ENCODE results near the gene CTSL.

Gene CTSL

DNA sequence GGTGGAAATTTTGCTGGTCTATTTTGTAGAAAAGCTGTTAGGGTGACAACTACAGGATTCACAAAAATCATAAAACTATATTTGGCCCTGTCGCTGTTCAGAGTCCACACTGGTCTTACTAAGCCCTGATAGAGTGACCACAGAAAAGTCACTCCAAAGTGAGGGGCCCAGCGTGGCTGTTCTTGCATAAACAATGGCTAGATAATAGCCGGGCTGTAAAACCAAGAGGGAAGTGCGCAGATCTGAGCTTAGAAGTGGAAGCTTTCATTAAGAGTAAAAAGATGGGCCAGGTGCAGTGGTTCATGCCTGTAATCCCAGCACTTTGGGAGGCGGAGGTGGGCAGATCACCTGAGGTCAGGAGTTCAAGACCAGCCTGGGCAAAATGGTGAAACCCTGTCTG is 15.5 kb upstream of the CTSL start:
- Histone ChIP-seq H3K27ac (ENCODE audit: insufficient read depth, low read depth, low read length, poor library complexity, severe bottlenecking) (no peak overlapping the region), H3K4me1 (ENCODE audit: control insufficient read depth, insufficient read depth, low read length) (peaks cover 5% of the 10 kb centered on the region)
- 85 to 86% methylated on average over 5 of the region's 5 CpGs for WGBS, 2 experiments

DNA sequence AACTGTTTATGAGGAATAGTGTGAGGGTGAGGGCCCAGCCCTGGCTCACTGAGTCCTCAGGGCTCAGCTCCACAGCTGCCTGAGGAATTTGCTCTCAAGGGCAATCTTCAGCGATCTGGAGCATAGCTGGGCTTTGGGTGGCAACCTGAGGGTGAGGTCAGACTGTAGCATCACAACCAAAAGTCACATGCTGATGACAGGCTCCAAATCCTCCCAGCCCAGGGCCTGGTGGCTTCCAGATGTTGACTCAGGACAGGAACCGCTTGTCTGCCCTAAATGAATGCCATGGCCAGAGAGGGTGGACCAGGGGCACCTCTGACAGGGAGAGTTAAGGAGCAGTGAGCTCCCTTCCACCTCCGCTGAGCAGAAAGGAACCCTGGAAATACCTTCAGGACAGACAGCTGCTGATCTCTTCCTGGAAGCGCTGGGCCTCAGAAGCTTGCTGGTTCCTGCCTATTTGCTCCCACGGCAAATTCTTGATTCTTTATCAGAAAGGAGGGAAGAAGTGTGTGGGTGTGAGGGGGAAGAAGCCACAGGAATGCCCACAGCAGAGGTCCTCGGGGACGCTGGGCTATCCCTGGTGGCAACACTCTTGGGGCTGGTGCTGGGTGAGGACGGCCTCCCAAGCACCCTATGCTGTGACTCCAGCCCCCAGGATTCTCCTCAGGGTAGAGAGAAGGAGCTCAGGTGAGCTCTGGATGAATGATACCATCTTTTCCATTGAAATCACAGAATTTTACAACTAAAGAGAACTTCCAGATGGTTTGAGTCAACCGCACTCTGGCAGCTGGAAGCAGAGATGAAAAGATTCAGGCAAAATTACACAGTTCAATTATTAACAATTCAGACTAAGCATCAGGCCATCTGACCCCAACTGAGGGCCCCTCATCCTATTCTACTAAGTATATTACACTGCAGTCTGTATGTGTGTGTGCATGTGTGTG is 13.8 kb upstream of the CTSL start:
- H3K9me3 ChIP-seq (ENCODE audit: control insufficient read depth, low read length), result no peaks in the 10 kb centered on the region
- H3K4me3 ChIP-seq (ENCODE audit: insufficient read depth, low read depth, low read length), result no peak overlapping the region
- H3K36me3 ChIP-seq (ENCODE audit: control insufficient read depth, insufficient read depth, low read length), result peaks cover 2% of the 10 kb centered on the region
- 83 to 88% methylated on average over 9 of the region's 9 CpGs for WGBS, 2 experiments
- H3K27ac ChIP-seq (ENCODE audit: insufficient read depth, low read depth, low read length, poor library complexity, severe bottlenecking), result no peak overlapping the region
- peaks cover 5% of the 10 kb centered on the region for H3K4me1 ChIP-seq (ENCODE audit: control insufficient read depth, insufficient read depth, low read length)
- H3K27me3 ChIP-seq (ENCODE audit: control insufficient read depth, insufficient read depth, low read length, poor library complexity, severe bottlenecking), result no peaks in the 10 kb centered on the region

More for the DNA sequence above, 15.5 kb upstream of the CTSL start:
- H3K4me3 ChIP-seq (ENCODE audit: insufficient read depth, low read depth, low read length), result no peak overlapping the region
- H3K36me3 ChIP-seq (ENCODE audit: control insufficient read depth, insufficient read depth, low read length), result peaks cover 7% of the 10 kb centered on the region
- no peaks in the 10 kb centered on the region for H3K9me3 ChIP-seq (ENCODE audit: control insufficient read depth, low read length)
- H3K27me3 ChIP-seq (ENCODE audit: control insufficient read depth, insufficient read depth, low read length, poor library complexity, severe bottlenecking), result no peaks in the 10 kb centered on the region

DNA sequence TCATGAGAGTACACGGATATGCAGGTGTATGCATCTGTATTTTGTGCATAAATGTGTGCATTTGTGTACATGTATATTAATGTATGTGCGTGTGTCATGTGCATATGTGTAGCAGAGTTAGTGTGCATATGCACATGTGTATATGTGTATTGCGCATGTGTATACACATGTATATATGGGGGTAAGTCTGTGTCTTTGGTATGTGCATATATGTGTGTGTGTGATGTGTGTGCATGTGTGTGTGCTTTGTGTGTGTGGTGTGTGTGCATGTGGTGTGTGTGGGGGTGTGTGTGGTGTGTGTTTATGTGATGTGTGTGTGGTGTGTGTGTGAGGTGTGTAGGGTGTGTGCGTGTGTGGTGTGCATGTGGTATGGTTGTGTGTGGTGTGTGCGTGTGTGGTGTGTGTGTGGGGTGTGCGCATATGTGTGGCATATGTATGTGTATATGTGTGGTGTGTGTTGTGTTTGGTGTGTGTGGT is 13.1 kb upstream of the CTSL start:
- Histone ChIP-seq H3K27ac (ENCODE audit: insufficient read depth, low read depth, low read length, poor library complexity, severe bottlenecking) (no peak overlapping the region), H3K9me3 (ENCODE audit: control insufficient read depth, low read length) (no peaks in the 10 kb centered on the region), H3K4me3 (ENCODE audit: insufficient read depth, low read depth, low read length) (no peak overlapping the region), H3K36me3 (ENCODE audit: control insufficient read depth, insufficient read depth, low read length) (no peaks in the 10 kb centered on the region), H3K4me1 (ENCODE audit: control insufficient read depth, insufficient read depth, low read length) (peaks cover 5% of the 10 kb centered on the region), H3K27me3 (ENCODE audit: control insufficient read depth, insufficient read depth, low read length, poor library complexity, severe bottlenecking) (no peaks in the 10 kb centered on the region)
- 93 to 97% methylated on average over 6 of the region's 6 CpGs for whole genome bisulfite sequencing, 2 experiments

DNA sequence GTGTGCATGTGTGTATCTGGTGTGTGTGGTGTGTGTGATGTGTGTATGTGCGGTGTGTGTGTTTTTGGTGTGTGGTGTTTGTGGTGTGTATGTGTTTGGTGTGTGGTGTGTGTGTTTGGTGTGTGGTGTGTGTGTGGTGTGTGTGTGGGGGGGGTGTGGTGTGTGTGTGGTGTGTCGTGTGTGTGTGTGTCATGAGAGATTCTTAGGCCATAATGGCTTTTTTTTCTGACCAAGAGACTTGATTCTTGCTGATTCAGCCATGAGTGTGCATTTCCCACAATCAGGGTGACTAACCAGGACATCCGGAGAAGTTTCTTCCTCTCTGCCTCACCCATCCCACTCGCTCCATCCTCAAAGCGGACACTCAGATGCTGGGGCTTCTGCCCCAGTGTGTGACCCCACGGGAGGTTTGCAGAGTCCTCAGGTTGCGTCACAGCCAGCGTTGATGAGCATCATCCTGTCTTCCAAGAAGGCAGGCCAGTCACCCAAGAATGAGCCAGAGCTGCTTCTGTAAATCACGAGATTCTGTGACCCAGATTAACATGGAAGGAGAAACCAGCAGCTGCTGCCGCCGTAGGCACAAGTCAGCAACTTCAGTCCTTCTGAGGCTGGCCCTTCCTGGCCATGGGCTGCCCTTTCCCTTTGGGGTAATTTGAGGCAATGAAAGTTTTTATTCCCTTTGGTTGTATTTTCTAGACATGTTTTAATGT is 12.5 kb upstream of the CTSL start:
- H3K27ac ChIP-seq (ENCODE audit: insufficient read depth, low read depth, low read length, poor library complexity, severe bottlenecking), result no peak overlapping the region
- no peaks in the 10 kb centered on the region for H3K36me3 ChIP-seq (ENCODE audit: control insufficient read depth, insufficient read depth, low read length)
- H3K9me3 ChIP-seq (ENCODE audit: control insufficient read depth, low read length), result no peaks in the 10 kb centered on the region
- 85 to 88% methylated on average over 11 of the region's 11 CpGs for WGBS, 2 experiments
- H3K27me3 ChIP-seq (ENCODE audit: control insufficient read depth, insufficient read depth, low read length, poor library complexity, severe bottlenecking), result no peaks in the 10 kb centered on the region
- H3K4me1 ChIP-seq (ENCODE audit: control insufficient read depth, insufficient read depth, low read length), result peaks cover 5% of the 10 kb centered on the region
- no peak overlapping the region for H3K4me3 ChIP-seq (ENCODE audit: insufficient read depth, low read depth, low read length)

DNA sequence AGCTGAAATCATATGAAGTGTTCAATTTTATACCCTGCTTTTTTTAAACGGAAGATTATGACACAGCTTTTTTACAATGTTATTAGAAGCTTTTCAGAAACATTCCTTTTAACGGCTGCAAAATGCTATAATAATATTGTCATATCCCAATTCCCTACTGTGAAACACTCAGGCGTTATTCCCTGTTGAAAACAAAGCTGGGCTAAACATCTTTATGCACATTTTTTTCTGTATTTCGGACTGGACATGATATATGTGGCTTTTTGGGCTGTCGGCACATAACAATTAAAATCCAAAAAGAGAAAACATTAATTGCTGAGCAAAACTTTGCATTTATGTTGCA is 12.0 kb upstream of the CTSL start:
- Histone ChIP-seq H3K4me1 (ENCODE audit: control insufficient read depth, insufficient read depth, low read length) (peaks cover 5% of the 10 kb centered on the region), H3K9me3 (ENCODE audit: control insufficient read depth, low read length) (no peaks in the 10 kb centered on the region), H3K36me3 (ENCODE audit: control insufficient read depth, insufficient read depth, low read length) (no peaks in the 10 kb centered on the region), H3K4me3 (ENCODE audit: insufficient read depth, low read depth, low read length) (no peak overlapping the region), H3K27me3 (ENCODE audit: control insufficient read depth, insufficient read depth, low read length, poor library complexity, severe bottlenecking) (no peaks in the 10 kb centered on the region), H3K27ac (ENCODE audit: insufficient read depth, low read depth, low read length, poor library complexity, severe bottlenecking) (no peak overlapping the region)
- 79 to 88% methylated on average over 5 of the region's 5 CpGs for WGBS, 2 experiments

DNA sequence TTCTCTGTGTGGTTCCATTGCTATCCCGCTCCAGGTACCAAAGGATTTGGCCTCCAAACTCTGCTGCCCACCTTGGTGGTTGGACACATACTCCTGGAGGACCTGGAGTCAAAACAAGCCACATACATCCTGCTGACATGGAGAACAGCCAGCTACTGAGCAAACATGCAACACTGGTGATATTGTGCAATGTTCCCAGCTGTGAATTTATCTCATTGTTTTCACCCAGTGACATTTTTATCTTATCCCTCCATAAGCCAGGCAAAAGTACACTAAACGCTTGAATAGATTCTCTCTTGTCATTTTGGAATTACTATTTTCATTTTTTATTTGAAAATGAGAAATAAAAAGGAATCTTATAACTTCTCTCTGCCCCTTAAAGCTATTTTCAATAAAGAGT is 11.1 kb upstream of the CTSL start:
- no peak overlapping the region for H3K27ac ChIP-seq (ENCODE audit: insufficient read depth, low read depth, low read length, poor library complexity, severe bottlenecking)
- WGBS, 2 experiments, result 95 to 97% methylated on average over 1 of the region's 2 CpGs

DNA sequence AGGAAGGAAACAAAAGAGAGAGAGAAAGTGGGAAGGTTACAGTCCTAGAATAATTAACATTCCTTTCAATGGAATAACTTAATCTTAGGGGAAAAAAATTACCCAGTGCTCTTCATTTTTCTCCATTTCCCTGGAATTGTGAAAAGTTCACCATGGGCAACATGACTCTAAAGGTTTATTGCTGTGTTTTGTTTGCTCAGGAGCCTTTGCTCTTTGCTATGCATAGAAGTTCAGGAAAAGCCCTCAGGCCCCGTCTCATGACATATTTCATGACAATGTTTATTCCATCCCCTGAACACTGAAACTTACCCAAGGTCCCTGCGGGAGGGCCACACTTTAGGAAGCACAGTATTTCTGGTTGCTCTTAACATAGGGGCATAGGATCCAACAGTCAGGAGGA is 9.8 kb upstream of the CTSL start:
- H3K4me1 ChIP-seq (ENCODE audit: control insufficient read depth, insufficient read depth, low read length), result peaks cover 5% of the 10 kb centered on the region
- no peaks in the 10 kb centered on the region for H3K27me3 ChIP-seq (ENCODE audit: control insufficient read depth, insufficient read depth, low read length, poor library complexity, severe bottlenecking)
- no peaks in the 10 kb centered on the region for H3K36me3 ChIP-seq (ENCODE audit: control insufficient read depth, insufficient read depth, low read length)
- no peaks in the 10 kb centered on the region for H3K9me3 ChIP-seq (ENCODE audit: control insufficient read depth, low read length)
- 83 to 90% methylated on average over 2 of the region's 2 CpGs for WGBS, 2 experiments
- no peak overlapping the region for H3K4me3 ChIP-seq (ENCODE audit: insufficient read depth, low read depth, low read length)
- H3K27ac ChIP-seq (ENCODE audit: insufficient read depth, low read depth, low read length, poor library complexity, severe bottlenecking), result no peak overlapping the region

More for the DNA sequence above, 11.1 kb upstream of the CTSL start:
- peaks cover 5% of the 10 kb centered on the region for H3K4me1 ChIP-seq (ENCODE audit: control insufficient read depth, insufficient read depth, low read length)
- H3K27me3 ChIP-seq (ENCODE audit: control insufficient read depth, insufficient read depth, low read length, poor library complexity, severe bottlenecking), result no peaks in the 10 kb centered on the region
- H3K9me3 ChIP-seq (ENCODE audit: control insufficient read depth, low read length), result no peaks in the 10 kb centered on the region
- H3K4me3 ChIP-seq (ENCODE audit: insufficient read depth, low read depth, low read length), result no peak overlapping the region
- no peaks in the 10 kb centered on the region for H3K36me3 ChIP-seq (ENCODE audit: control insufficient read depth, insufficient read depth, low read length)

DNA sequence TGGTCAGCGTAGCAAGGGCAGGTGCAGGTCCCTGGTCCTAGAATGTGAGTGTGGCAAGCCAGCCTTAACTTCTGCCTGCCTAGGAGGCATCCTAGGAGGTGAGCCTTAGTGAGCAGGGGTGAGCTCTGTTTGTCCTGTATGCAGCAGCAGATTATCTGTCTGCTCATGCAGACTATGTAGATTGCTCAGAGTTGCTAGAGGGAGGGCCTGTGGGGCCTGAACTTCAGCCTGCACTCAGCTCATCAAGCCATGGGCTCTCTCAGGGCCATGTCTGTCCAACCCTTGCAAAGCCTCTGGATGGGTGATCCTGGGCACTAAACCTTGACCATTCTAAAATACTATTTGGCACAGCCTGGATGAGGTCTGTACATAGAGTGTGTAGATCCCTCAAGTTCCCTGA is 8.5 kb upstream of the CTSL start:
- H3K27ac ChIP-seq (ENCODE audit: insufficient read depth, low read depth, low read length, poor library complexity, severe bottlenecking), result no peak overlapping the region
- no peaks in the 10 kb centered on the region for H3K27me3 ChIP-seq (ENCODE audit: control insufficient read depth, insufficient read depth, low read length, poor library complexity, severe bottlenecking)
- H3K4me1 ChIP-seq (ENCODE audit: control insufficient read depth, insufficient read depth, low read length), result no peaks in the 10 kb centered on the region
- H3K36me3 ChIP-seq (ENCODE audit: control insufficient read depth, insufficient read depth, low read length), result no peaks in the 10 kb centered on the region
- no peak overlapping the region for H3K4me3 ChIP-seq (ENCODE audit: insufficient read depth, low read depth, low read length)
- 93 to 94% methylated on average over 1 of the region's 1 CpG for WGBS, 2 experiments
- H3K9me3 ChIP-seq (ENCODE audit: control insufficient read depth, low read length), result no peaks in the 10 kb centered on the region

DNA sequence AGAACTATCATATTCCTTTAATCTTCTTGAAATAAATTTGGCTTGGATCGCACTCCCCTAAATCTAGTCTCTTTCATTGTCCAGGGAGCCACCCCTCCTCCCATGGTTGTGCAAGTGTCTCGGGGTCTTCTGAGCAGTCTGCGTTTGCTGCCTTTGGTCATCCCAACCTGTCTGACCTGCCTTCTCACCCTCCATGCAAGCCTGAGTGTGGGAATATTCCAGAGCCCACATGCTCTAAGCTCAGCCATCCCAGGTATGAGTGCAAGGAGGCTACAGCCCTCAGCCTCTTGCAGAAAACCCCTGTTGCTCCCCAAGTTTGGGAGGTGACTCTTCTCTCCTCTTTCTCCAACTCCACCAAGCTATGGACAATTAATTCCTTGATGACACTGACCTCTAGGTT is 7.7 kb upstream of the CTSL start:
- no peak overlapping the region for H3K4me3 ChIP-seq (ENCODE audit: insufficient read depth, low read depth, low read length)
- H3K36me3 ChIP-seq (ENCODE audit: control insufficient read depth, insufficient read depth, low read length), result no peaks in the 10 kb centered on the region
- no peak overlapping the region for H3K27ac ChIP-seq (ENCODE audit: insufficient read depth, low read depth, low read length, poor library complexity, severe bottlenecking)
- H3K27me3 ChIP-seq (ENCODE audit: control insufficient read depth, insufficient read depth, low read length, poor library complexity, severe bottlenecking), result no peaks in the 10 kb centered on the region
- no peaks in the 10 kb centered on the region for H3K4me1 ChIP-seq (ENCODE audit: control insufficient read depth, insufficient read depth, low read length)
- WGBS, 2 experiments, result 89 to 94% methylated on average over 3 of the region's 3 CpGs
- no peaks in the 10 kb centered on the region for H3K9me3 ChIP-seq (ENCODE audit: control insufficient read depth, low read length)

DNA sequence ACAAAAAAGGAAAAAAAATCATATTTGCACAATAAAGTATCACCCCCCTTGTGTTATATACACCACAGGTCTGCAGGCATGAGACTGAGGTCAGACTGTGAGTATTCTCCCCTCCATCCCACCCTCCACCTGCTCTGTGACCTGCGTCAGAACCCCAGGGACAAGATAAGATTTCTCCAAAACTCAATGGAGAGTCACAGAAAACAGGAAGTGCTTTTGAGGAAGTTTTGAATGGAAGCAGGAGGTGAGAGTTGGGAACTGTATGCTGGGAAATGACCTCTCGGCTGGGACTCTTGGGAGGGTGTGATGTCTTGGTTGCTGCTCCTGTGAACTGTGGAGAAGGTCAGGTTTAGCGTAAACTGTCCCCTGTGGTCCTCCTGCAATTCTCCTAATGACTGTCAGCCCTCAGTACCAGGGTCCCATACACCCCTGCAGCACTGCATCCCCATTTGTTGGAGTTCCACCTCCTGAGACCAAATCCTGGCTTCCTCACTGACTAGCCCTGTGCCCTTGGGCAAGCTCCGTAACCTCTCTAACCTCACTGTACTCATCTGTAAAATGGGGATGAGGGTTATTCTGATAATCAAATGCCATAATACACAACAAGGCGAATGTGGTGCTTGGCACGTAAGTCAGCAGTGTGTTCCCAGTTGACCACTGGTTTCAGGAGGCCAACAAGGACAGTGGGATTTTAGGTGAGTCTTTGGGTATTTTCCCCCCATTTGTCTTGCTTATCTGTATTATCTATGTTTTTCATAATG is 6.9 kb upstream of the CTSL start:
- Histone ChIP-seq H3K4me3 (ENCODE audit: insufficient read depth, low read depth, low read length) (no peak overlapping the region), H3K36me3 (ENCODE audit: control insufficient read depth, insufficient read depth, low read length) (no peaks in the 10 kb centered on the region), H3K27ac (ENCODE audit: insufficient read depth, low read depth, low read length, poor library complexity, severe bottlenecking) (no peak overlapping the region), H3K4me1 (ENCODE audit: control insufficient read depth, insufficient read depth, low read length) (no peaks in the 10 kb centered on the region), H3K9me3 (ENCODE audit: control insufficient read depth, low read length) (no peaks in the 10 kb centered on the region), H3K27me3 (ENCODE audit: control insufficient read depth, insufficient read depth, low read length, poor library complexity, severe bottlenecking) (no peaks in the 10 kb centered on the region)
- 92 to 96% methylated on average over 5 of the region's 6 CpGs for WGBS, 2 experiments

All from ectodermal cell (in vitro differentiated cells).